Measurements from ENCODE around the gene TRIM31. TPM values are rescaled to one million over a fixed set of nuclear protein-coding genes. Genes with fewer than 3 reads are reported as not detected.

Gene TRIM31
- total RNA-seq, 2 experiments from 2014 or later = not detected

- Histone ChIP-seq H3K79me2 (ENCODE audit: insufficient read depth, low read depth, low read length) (no peaks in the 10 kb centered on the region), H3K4me2 (ENCODE audit: low read length) (no peak overlapping the region), H3K9me2 (ENCODE audit: insufficient read depth, low read length) (no peaks in the 10 kb centered on the region), H3K36me3 (ENCODE audit: insufficient read depth, low read length) (no peaks in the 10 kb centered on the region), H3K27ac (ENCODE audit: low read depth, low read length, poor library complexity, severe bottlenecking) (no peak overlapping the region), H2AFZ (ENCODE audit: low read length) (no peak overlapping the region), H3K4me1 (ENCODE audit: insufficient read depth, low read length, poor library complexity, severe bottlenecking) (peaks cover 4% of the 10 kb centered on the region), H4K20me1 (ENCODE audit: insufficient read depth, low read length) (no peaks in the 10 kb centered on the region), H3K9me3 (ENCODE audit: low read length) (no peaks in the 10 kb centered on the region), H3K4me3 (ENCODE audit: low read depth, low read length, poor library complexity, severe bottlenecking) (no peak overlapping the region)
- no TSS peak for BruUV-seq (replicated peaks)
- POLR2A ChIA-PET = no interaction called here
- CTCF ChIA-PET (ENCODE audit: unreplicated experiment) = no interaction called here
- DNase-seq (ENCODE audit: low spot score) = no peak
- intact Hi-C loops (cut with micrococcal nuclease; ENCODE audit: unreplicated experiment) = no loop called here
- TF ChIP-seq, protein P1, sequence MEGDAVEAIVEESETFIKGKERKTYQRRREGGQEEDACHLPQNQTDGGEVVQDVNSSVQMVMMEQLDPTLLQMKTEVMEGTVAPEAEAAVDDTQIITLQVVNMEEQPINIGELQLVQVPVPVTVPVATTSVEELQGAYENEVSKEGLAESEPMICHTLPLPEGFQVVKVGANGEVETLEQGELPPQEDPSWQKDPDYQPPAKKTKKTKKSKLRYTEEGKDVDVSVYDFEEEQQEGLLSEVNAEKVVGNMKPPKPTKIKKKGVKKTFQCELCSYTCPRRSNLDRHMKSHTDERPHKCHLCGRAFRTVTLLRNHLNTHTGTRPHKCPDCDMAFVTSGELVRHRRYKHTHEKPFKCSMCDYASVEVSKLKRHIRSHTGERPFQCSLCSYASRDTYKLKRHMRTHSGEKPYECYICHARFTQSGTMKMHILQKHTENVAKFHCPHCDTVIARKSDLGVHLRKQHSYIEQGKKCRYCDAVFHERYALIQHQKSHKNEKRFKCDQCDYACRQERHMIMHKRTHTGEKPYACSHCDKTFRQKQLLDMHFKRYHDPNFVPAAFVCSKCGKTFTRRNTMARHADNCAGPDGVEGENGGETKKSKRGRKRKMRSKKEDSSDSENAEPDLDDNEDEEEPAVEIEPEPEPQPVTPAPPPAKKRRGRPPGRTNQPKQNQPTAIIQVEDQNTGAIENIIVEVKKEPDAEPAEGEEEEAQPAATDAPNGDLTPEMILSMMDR (conservative IDR thresholded peaks at IDR 0.05; ENCODE audit: low read length) = no peak
- no peak for TF ChIP-seq EZH2phosphoT487 (IDR thresholded peaks at IDR 0.05; ENCODE audit: borderline replicate concordance, low read depth, low read length)
These were observed 16.6 kb upstream of the TRIM31 start for GRCh38 chr6:30129265-30130178.

- H2AFZ ChIP-seq (ENCODE audit: low read length) = no peak overlapping the region
- no peak for DNase-seq (ENCODE audit: low spot score)
- no peaks in the 10 kb centered on the region for H4K20me1 ChIP-seq (ENCODE audit: insufficient read depth, low read length)
- H3K4me1 ChIP-seq (ENCODE audit: insufficient read depth, low read length, poor library complexity, severe bottlenecking) = peaks cover 4% of the 10 kb centered on the region
- POLR2A ChIA-PET = interaction anchor here (0.6 kb wide), 1 partner anchor 8 kb away, joined by 3 read pairs; no protein-coding TSS in a partner anchor
- H3K9me3 ChIP-seq (ENCODE audit: low read length) = no peaks in the 10 kb centered on the region
- BruUV-seq (replicated peaks) = no TSS peak
- H3K27ac ChIP-seq (ENCODE audit: low read depth, low read length, poor library complexity, severe bottlenecking) = no peak overlapping the region
- no peak overlapping the region for H3K4me2 ChIP-seq (ENCODE audit: low read length)
- TF ChIP-seq EZH2phosphoT487 (IDR thresholded peaks at IDR 0.05; ENCODE audit: borderline replicate concordance, low read depth, low read length) = no peak
- TF ChIP-seq, protein P1 (conservative IDR thresholded peaks at IDR 0.05; ENCODE audit: low read length) = no peak
- intact Hi-C loops (cut with micrococcal nuclease; ENCODE audit: unreplicated experiment) = no loop called here
- H3K36me3 ChIP-seq (ENCODE audit: insufficient read depth, low read length) = no peaks in the 10 kb centered on the region
- no peaks in the 10 kb centered on the region for H3K9me2 ChIP-seq (ENCODE audit: insufficient read depth, low read length)
- CTCF ChIA-PET (ENCODE audit: unreplicated experiment) = no interaction called here
- H3K79me2 ChIP-seq (ENCODE audit: insufficient read depth, low read depth, low read length) = no peaks in the 10 kb centered on the region
- no peak overlapping the region for H3K4me3 ChIP-seq (ENCODE audit: low read depth, low read length, poor library complexity, severe bottlenecking)
These were observed 14.6 kb upstream of the TRIM31 start for GRCh38 chr6:30127238-30128093.

All from OCI-LY7 (cell line).